ENCODE measurements around the gene GSTM3. TPM values are rescaled to one million over a fixed set of nuclear protein-coding genes. Genes with fewer than 3 reads are reported as not detected.
"Not testable (repeated sequence)": the region's sequence is repeated elsewhere in the genome, so short reads cannot be mapped to it uniquely, and the experiment has no call there.

GSTM3 gene
- total RNA-seq, 1 donor from 2014 or later: 40.7 TPM

- no peak for DNase-seq
Measured at GRCh38 chr1:109773900-109774485, 33.2 kb upstream of the GSTM3 start.

- DNase-seq: peak; percentile 70
Measured at GRCh38 chr1:109773203-109773899, 32.5 kb upstream of the GSTM3 start.

GRCh38 chr1:109772658-109773202, 31.9 kb upstream of the GSTM3 start:
- DNase-seq: no peak

- no peak for DNase-seq
Measured at GRCh38 chr1:109771712-109772657, 31.1 kb upstream of the GSTM3 start.

- DNase-seq: no peak
Measured at GRCh38 chr1:109770331-109771095, 29.7 kb upstream of the GSTM3 start.

- no peak for DNase-seq
Measured at GRCh38 chr1:109769330-109770078, 28.7 kb upstream of the GSTM3 start.

GRCh38 chr1:109768820-109769219, 28.0 kb upstream of the GSTM3 start:
- DNase-seq: no peak

- DNase-seq: no peak
Measured at GRCh38 chr1:109768335-109768650, 27.5 kb upstream of the GSTM3 start.

GRCh38 chr1:109767637-109768334, 26.9 kb upstream of the GSTM3 start:
- DNase-seq: no peak

GRCh38 chr1:109766991-109767636, 26.3 kb upstream of the GSTM3 start:
- DNase-seq: not testable (repeated sequence)

- no peak for DNase-seq
Measured at GRCh38 chr1:109765896-109766615, 25.2 kb upstream of the GSTM3 start.

- no peak for DNase-seq
Measured at GRCh38 chr1:109765483-109765815, 24.6 kb upstream of the GSTM3 start.

- no peak for DNase-seq
Measured at GRCh38 chr1:109764561-109765482, 24.0 kb upstream of the GSTM3 start.

- DNase-seq: no peak
Measured at GRCh38 chr1:109763646-109764415, 23.0 kb upstream of the GSTM3 start, which contains the start of gene EPS8L3. Gene EPS8L3 (minus strand): TSS chr1:109763923. CDS start chr1:109761749, 2,174 bp downstream.

- no peak for DNase-seq
Measured at GRCh38 chr1:109762821-109763645, 22.2 kb upstream of the GSTM3 start.

GRCh38 chr1:109762039-109762585, 21.3 kb upstream of the GSTM3 start:
- DNase-seq: no peak
